ENCODE measurements around the gene RUVBL2.

Gene RUVBL2

DNA sequence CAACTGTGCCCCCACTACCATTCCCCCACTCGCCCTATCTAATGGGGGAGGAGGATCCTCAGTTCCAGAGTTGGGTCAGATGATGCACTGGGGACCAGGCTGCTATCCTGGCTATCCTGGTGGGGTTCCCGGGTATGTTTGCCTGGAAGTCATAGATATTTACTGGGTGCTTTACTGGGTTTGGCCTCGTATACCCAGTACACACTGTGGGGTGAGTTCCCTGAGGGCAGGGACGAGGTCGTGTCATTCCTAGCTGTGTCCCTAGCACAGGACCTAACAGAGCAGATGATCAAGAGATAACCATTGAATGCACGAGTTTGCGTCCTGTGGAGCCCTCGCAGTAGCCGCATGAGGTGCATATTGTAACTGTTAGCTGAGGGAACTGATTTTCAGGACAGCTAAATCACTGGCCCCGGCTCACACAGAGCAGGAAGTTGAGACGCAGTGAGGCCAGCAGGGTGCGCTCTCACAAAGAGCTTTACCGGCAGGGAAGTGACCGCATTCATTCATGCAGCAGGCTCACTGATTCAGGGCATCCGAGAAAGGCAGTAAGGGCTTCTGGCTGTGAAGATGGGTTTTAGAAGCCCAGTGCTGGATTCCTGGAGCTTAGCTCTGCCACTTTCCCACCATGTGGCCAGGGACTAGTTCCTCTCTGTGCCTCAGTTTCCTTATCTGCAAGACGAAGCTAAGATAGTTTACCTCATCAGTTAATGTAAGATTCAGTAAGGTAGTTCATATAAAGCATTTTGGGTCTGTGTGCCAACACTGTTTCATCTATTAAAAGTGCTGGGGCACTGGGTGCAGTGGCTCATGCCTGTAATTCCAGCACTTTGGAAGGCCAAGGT is 6.0 kb downstream of the RUVBL2 start:
- peaks cover 8 to 19% of the 10 kb centered on the region in 2 donors for H3K36me3 ChIP-seq (ENCODE audit: control insufficient read depth in 2 of 2, insufficient read depth in 2 of 2, low read length in 2 of 2)
- H3K9me3 ChIP-seq (ENCODE audit: control insufficient read depth in 2 of 2, low read length in 2 of 2), result no peaks in the 10 kb centered on the region
- H3K27me3 ChIP-seq (ENCODE audit: control insufficient read depth in 2 of 2, insufficient read depth in 2 of 2, low read length in 2 of 2), result no peaks in the 10 kb centered on the region
- no peak overlapping the region for H3K27ac ChIP-seq (ENCODE audit: low read depth in 2 of 2, low read length in 2 of 2)
- H3K9ac ChIP-seq (ENCODE audit: low read depth in 1 of 2, low read length in 2 of 2), result no peak overlapping the region
- H3K4me3 ChIP-seq (ENCODE audit: low read length in 2 of 2), result no peak overlapping the region
- H3K4me1 ChIP-seq (ENCODE audit: control insufficient read depth in 2 of 2, insufficient read depth in 2 of 2, low read length in 2 of 2), result no peaks in the 10 kb centered on the region

- Histone ChIP-seq H3K4me1 (ENCODE audit: control insufficient read depth in 2 of 2, insufficient read depth in 2 of 2, low read length in 2 of 2) (no peaks in the 10 kb centered on the region), H3K9me3 (ENCODE audit: control insufficient read depth in 2 of 2, low read length in 2 of 2) (no peaks in the 10 kb centered on the region), H3K9ac (ENCODE audit: low read depth in 1 of 2, low read length in 2 of 2) (no peak overlapping the region), H3K27me3 (ENCODE audit: control insufficient read depth in 2 of 2, insufficient read depth in 2 of 2, low read length in 2 of 2) (no peaks in the 10 kb centered on the region), H3K27ac (ENCODE audit: low read depth in 2 of 2, low read length in 2 of 2) (no peak overlapping the region), H3K36me3 (ENCODE audit: control insufficient read depth in 2 of 2, insufficient read depth in 2 of 2, low read length in 2 of 2) (peaks cover 32 to 44% of the 10 kb centered on the region in 2 donors), H3K4me3 (ENCODE audit: low read length in 2 of 2) (no peak overlapping the region)
Observed at GRCh38 chr19:49004133-49004532, 10.4 kb downstream of the RUVBL2 start.

GRCh38 chr19:49004964-49005614 is 11.4 kb downstream of the RUVBL2 start:
- Histone ChIP-seq H3K4me3 (ENCODE audit: low read length in 2 of 2) (no peak overlapping the region), H3K9me3 (ENCODE audit: control insufficient read depth in 2 of 2, low read length in 2 of 2) (no peaks in the 10 kb centered on the region), H3K27me3 (ENCODE audit: control insufficient read depth in 2 of 2, insufficient read depth in 2 of 2, low read length in 2 of 2) (no peaks in the 10 kb centered on the region), H3K27ac (ENCODE audit: low read depth in 2 of 2, low read length in 2 of 2) (no peak overlapping the region), H3K9ac (ENCODE audit: low read depth in 1 of 2, low read length in 2 of 2) (no peak overlapping the region), H3K4me1 (ENCODE audit: control insufficient read depth in 2 of 2, insufficient read depth in 2 of 2, low read length in 2 of 2) (no peaks in the 10 kb centered on the region), H3K36me3 (ENCODE audit: control insufficient read depth in 2 of 2, insufficient read depth in 2 of 2, low read length in 2 of 2) (peaks cover 39 to 52% of the 10 kb centered on the region in 2 donors)

DNA sequence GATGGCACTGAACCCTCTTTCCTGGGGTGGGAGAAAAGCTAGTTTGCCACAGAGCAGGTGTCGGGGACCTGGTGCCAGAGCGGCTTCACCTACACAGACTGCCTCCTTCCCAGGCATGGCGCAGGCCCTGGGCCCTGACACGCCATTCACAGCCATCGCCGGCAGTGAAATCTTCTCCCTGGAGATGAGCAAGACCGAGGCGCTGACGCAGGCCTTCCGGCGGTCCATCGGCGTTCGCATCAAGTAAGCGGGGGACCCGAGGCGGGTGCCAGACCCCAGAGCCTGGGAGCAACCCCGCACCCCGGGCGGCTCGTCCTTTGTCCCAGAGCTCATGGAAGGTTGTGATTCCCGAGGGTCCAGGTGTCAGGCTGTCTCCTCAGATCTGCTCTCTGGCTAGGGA is 13.2 kb downstream of the RUVBL2 start:
- H3K4me1 ChIP-seq (ENCODE audit: control insufficient read depth in 2 of 2, insufficient read depth in 2 of 2, low read length in 2 of 2), result no peaks in the 10 kb centered on the region
- H3K27ac ChIP-seq (ENCODE audit: low read depth in 2 of 2, low read length in 2 of 2), result no peak overlapping the region
- H3K36me3 ChIP-seq (ENCODE audit: control insufficient read depth in 2 of 2, insufficient read depth in 2 of 2, low read length in 2 of 2), result peaks cover 46 to 65% of the 10 kb centered on the region in 2 donors
- H3K27me3 ChIP-seq (ENCODE audit: control insufficient read depth in 2 of 2, insufficient read depth in 2 of 2, low read length in 2 of 2), result no peaks in the 10 kb centered on the region
- no peak overlapping the region for H3K4me3 ChIP-seq (ENCODE audit: low read length in 2 of 2)
- H3K9ac ChIP-seq (ENCODE audit: low read depth in 1 of 2, low read length in 2 of 2), result no peak overlapping the region
- no peaks in the 10 kb centered on the region for H3K9me3 ChIP-seq (ENCODE audit: control insufficient read depth in 2 of 2, low read length in 2 of 2)

- Histone ChIP-seq H3K27ac (ENCODE audit: low read depth in 2 of 2, low read length in 2 of 2) (no peak overlapping the region), H3K4me1 (ENCODE audit: control insufficient read depth in 2 of 2, insufficient read depth in 2 of 2, low read length in 2 of 2) (no peaks in the 10 kb centered on the region), H3K4me3 (ENCODE audit: low read length in 2 of 2) (no peak overlapping the region), H3K27me3 (ENCODE audit: control insufficient read depth in 2 of 2, insufficient read depth in 2 of 2, low read length in 2 of 2) (no peaks in the 10 kb centered on the region), H3K9ac (ENCODE audit: low read depth in 1 of 2, low read length in 2 of 2) (no peak overlapping the region), H3K9me3 (ENCODE audit: control insufficient read depth in 2 of 2, low read length in 2 of 2) (no peaks in the 10 kb centered on the region), H3K36me3 (ENCODE audit: control insufficient read depth in 2 of 2, insufficient read depth in 2 of 2, low read length in 2 of 2) (peaks cover 50 to 52% of the 10 kb centered on the region in 2 donors)
Observed at GRCh38 chr19:49009828-49010227, 16.1 kb downstream of the RUVBL2 start.

DNA sequence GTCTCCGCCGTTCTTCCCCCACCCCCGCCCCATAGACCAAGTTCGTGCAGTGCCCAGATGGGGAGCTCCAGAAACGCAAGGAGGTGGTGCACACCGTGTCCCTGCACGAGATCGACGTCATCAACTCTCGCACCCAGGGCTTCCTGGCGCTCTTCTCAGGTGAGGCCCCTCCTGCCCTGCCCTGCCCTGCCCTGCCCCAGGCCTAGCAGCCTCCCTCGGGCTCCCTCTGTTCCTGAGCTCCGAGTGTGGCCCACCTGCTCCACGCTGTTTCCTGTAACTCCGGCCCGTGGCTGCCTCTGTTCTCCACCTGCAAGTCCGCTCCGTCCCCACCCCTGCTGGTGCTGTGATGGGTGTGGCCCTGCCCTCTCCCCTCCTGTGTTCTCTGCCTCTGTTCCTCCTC is 16.8 kb downstream of the RUVBL2 start:
- H3K27ac ChIP-seq (ENCODE audit: low read depth in 2 of 2, low read length in 2 of 2), result no peak overlapping the region
- no peak overlapping the region for H3K4me3 ChIP-seq (ENCODE audit: low read length in 2 of 2)
- H3K36me3 ChIP-seq (ENCODE audit: control insufficient read depth in 2 of 2, insufficient read depth in 2 of 2, low read length in 2 of 2), result peaks cover 51 to 52% of the 10 kb centered on the region in 2 donors
- H3K9me3 ChIP-seq (ENCODE audit: control insufficient read depth in 2 of 2, low read length in 2 of 2), result no peaks in the 10 kb centered on the region
- H3K9ac ChIP-seq (ENCODE audit: low read depth in 1 of 2, low read length in 2 of 2), result no peak overlapping the region
- no peaks in the 10 kb centered on the region for H3K4me1 ChIP-seq (ENCODE audit: control insufficient read depth in 2 of 2, insufficient read depth in 2 of 2, low read length in 2 of 2)
- H3K27me3 ChIP-seq (ENCODE audit: control insufficient read depth in 2 of 2, insufficient read depth in 2 of 2, low read length in 2 of 2), result no peaks in the 10 kb centered on the region

- no peaks in the 10 kb centered on the region for H3K9me3 ChIP-seq (ENCODE audit: control insufficient read depth in 2 of 2, low read length in 2 of 2)
- peaks cover 53 to 55% of the 10 kb centered on the region in 2 donors for H3K36me3 ChIP-seq (ENCODE audit: control insufficient read depth in 2 of 2, insufficient read depth in 2 of 2, low read length in 2 of 2)
- no peaks in the 10 kb centered on the region for H3K27me3 ChIP-seq (ENCODE audit: control insufficient read depth in 2 of 2, insufficient read depth in 2 of 2, low read length in 2 of 2)
- no peak overlapping the region for H3K4me3 ChIP-seq (ENCODE audit: low read length in 2 of 2)
- H3K4me1 ChIP-seq (ENCODE audit: control insufficient read depth in 2 of 2, insufficient read depth in 2 of 2, low read length in 2 of 2), result no peaks in the 10 kb centered on the region
- no peak overlapping the region for H3K27ac ChIP-seq (ENCODE audit: low read depth in 2 of 2, low read length in 2 of 2)
- no peak overlapping the region for H3K9ac ChIP-seq (ENCODE audit: low read depth in 1 of 2, low read length in 2 of 2)
Observed at GRCh38 chr19:49011194-49011593, 17.5 kb downstream of the RUVBL2 start.

- Histone ChIP-seq H3K9me3 (ENCODE audit: control insufficient read depth in 2 of 2, low read length in 2 of 2) (no peaks in the 10 kb centered on the region), H3K27me3 (ENCODE audit: control insufficient read depth in 2 of 2, insufficient read depth in 2 of 2, low read length in 2 of 2) (peaks cover 0 to 4% of the 10 kb centered on the region in 2 donors), H3K9ac (ENCODE audit: low read depth in 1 of 2, low read length in 2 of 2) (no peak overlapping the region), H3K27ac (ENCODE audit: low read depth in 2 of 2, low read length in 2 of 2) (no peak overlapping the region), H3K36me3 (ENCODE audit: control insufficient read depth in 2 of 2, insufficient read depth in 2 of 2, low read length in 2 of 2) (peaks cover 41 to 42% of the 10 kb centered on the region in 2 donors), H3K4me1 (ENCODE audit: control insufficient read depth in 2 of 2, insufficient read depth in 2 of 2, low read length in 2 of 2) (peaks cover 5 to 15% of the 10 kb centered on the region in 2 donors), H3K4me3 (ENCODE audit: low read length in 2 of 2) (no peak overlapping the region)
Observed at GRCh38 chr19:49014123-49014869, 20.6 kb downstream of the RUVBL2 start.

DNA sequence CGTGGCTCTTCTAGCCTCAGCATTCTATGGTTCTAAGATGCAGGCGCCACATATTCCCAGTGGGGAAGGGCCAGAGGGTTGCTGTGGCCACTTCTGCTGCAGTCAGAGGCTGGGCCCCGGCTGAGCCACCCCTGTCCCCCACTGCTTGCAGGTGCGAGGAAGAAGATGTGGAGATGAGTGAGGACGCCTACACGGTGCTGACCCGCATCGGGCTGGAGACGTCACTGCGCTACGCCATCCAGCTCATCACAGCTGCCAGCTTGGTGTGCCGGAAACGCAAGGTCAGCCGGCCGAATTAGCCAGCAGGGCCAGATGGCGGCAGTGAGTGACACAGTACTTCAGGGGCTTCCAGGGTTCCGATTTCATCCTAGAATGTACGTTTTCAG is 21.2 kb downstream of the RUVBL2 start:
- Histone ChIP-seq H3K27ac (ENCODE audit: low read depth in 2 of 2, low read length in 2 of 2) (no peak overlapping the region), H3K4me3 (ENCODE audit: low read length in 2 of 2) (no peak overlapping the region), H3K4me1 (ENCODE audit: control insufficient read depth in 2 of 2, insufficient read depth in 2 of 2, low read length in 2 of 2) (peaks cover 9 to 17% of the 10 kb centered on the region in 2 donors), H3K9ac (ENCODE audit: low read depth in 1 of 2, low read length in 2 of 2) (no peak overlapping the region), H3K36me3 (ENCODE audit: control insufficient read depth in 2 of 2, insufficient read depth in 2 of 2, low read length in 2 of 2) (peaks cover 36 to 37% of the 10 kb centered on the region in 2 donors), H3K27me3 (ENCODE audit: control insufficient read depth in 2 of 2, insufficient read depth in 2 of 2, low read length in 2 of 2) (peaks cover 0 to 4% of the 10 kb centered on the region in 2 donors), H3K9me3 (ENCODE audit: control insufficient read depth in 2 of 2, low read length in 2 of 2) (no peaks in the 10 kb centered on the region)

All from mucosa of rectum (tissue), 2 donors.